ENCODE data around the gene GAB2.

Gene GAB2

GRCh38 chr11:78214331-78215194 is 203.1 kb downstream of the GAB2 start:
- Histone ChIP-seq H3K9me3 (ENCODE audit: control insufficient read depth in 1 of 2, low read length in 2 of 2) (no peaks in the 10 kb centered on the region), H3K27me3 (ENCODE audit: control insufficient read depth in 1 of 2, insufficient read depth in 2 of 2, low read length in 2 of 2) (no peaks in the 10 kb centered on the region), H3K36me3 (ENCODE audit: control insufficient read depth in 1 of 2, insufficient read depth in 2 of 2, low read length in 2 of 2) (peaks cover 30 to 62% of the 10 kb centered on the region in 2 donors), H3K27ac (ENCODE audit: low read depth, low read length) (no peak overlapping the region), H3K9ac (ENCODE audit: low read depth in 1 of 2, low read length in 2 of 2) (no peak overlapping the region), H3K4me3 (ENCODE audit: low read depth in 1 of 2, low read length in 2 of 2) (no peak overlapping the region), H3K4me1 (ENCODE audit: control insufficient read depth in 1 of 2, insufficient read depth in 2 of 2, low read length in 2 of 2) (no peaks in the 10 kb centered on the region)

- peaks cover 23 to 59% of the 10 kb centered on the region in 2 donors for H3K36me3 ChIP-seq (ENCODE audit: control insufficient read depth in 1 of 2, insufficient read depth in 2 of 2, low read length in 2 of 2)
- no peak overlapping the region for H3K9ac ChIP-seq (ENCODE audit: low read depth in 1 of 2, low read length in 2 of 2)
- H3K27ac ChIP-seq (ENCODE audit: low read depth, low read length): no peak overlapping the region
- H3K4me3 ChIP-seq (ENCODE audit: low read depth in 1 of 2, low read length in 2 of 2): no peak overlapping the region
- no peaks in the 10 kb centered on the region for H3K27me3 ChIP-seq (ENCODE audit: control insufficient read depth in 1 of 2, insufficient read depth in 2 of 2, low read length in 2 of 2)
- H3K4me1 ChIP-seq (ENCODE audit: control insufficient read depth in 1 of 2, insufficient read depth in 2 of 2, low read length in 2 of 2): no peaks in the 10 kb centered on the region
- no peaks in the 10 kb centered on the region for H3K9me3 ChIP-seq (ENCODE audit: control insufficient read depth in 1 of 2, low read length in 2 of 2)
Measured at GRCh38 chr11:78213526-78214330, 203.9 kb downstream of the GAB2 start.

- Histone ChIP-seq H3K27ac (ENCODE audit: low read depth, low read length) (no peak overlapping the region), H3K4me1 (ENCODE audit: control insufficient read depth in 1 of 2, insufficient read depth in 2 of 2, low read length in 2 of 2) (no peaks in the 10 kb centered on the region), H3K4me3 (ENCODE audit: low read depth in 1 of 2, low read length in 2 of 2) (no peak overlapping the region), H3K9ac (ENCODE audit: low read depth in 1 of 2, low read length in 2 of 2) (no peak overlapping the region), H3K27me3 (ENCODE audit: control insufficient read depth in 1 of 2, insufficient read depth in 2 of 2, low read length in 2 of 2) (no peaks in the 10 kb centered on the region), H3K36me3 (ENCODE audit: control insufficient read depth in 1 of 2, insufficient read depth in 2 of 2, low read length in 2 of 2) (peaks cover 18 to 54% of the 10 kb centered on the region in 2 donors), H3K9me3 (ENCODE audit: control insufficient read depth in 1 of 2, low read length in 2 of 2) (no peaks in the 10 kb centered on the region)
Measured at GRCh38 chr11:78212586-78213371, 204.8 kb downstream of the GAB2 start.

- Histone ChIP-seq H3K9ac (ENCODE audit: low read depth in 1 of 2, low read length in 2 of 2) (no peak overlapping the region), H3K36me3 (ENCODE audit: control insufficient read depth in 1 of 2, insufficient read depth in 2 of 2, low read length in 2 of 2) (peaks cover 14 to 42% of the 10 kb centered on the region in 2 donors), H3K27me3 (ENCODE audit: control insufficient read depth in 1 of 2, insufficient read depth in 2 of 2, low read length in 2 of 2) (no peaks in the 10 kb centered on the region), H3K9me3 (ENCODE audit: control insufficient read depth in 1 of 2, low read length in 2 of 2) (no peaks in the 10 kb centered on the region), H3K4me3 (ENCODE audit: low read depth in 1 of 2, low read length in 2 of 2) (no peak overlapping the region), H3K27ac (ENCODE audit: low read depth, low read length) (no peak overlapping the region), H3K4me1 (ENCODE audit: control insufficient read depth in 1 of 2, insufficient read depth in 2 of 2, low read length in 2 of 2) (no peaks in the 10 kb centered on the region)
Measured at GRCh38 chr11:78211565-78211964, 206.1 kb downstream of the GAB2 start.

GRCh38 chr11:78210000-78210608 is 207.5 kb downstream of the GAB2 start:
- no peak overlapping the region for H3K9ac ChIP-seq (ENCODE audit: low read depth in 1 of 2, low read length in 2 of 2)
- H3K36me3 ChIP-seq (ENCODE audit: control insufficient read depth in 1 of 2, insufficient read depth in 2 of 2, low read length in 2 of 2): peaks cover 11 to 32% of the 10 kb centered on the region in 2 donors
- H3K9me3 ChIP-seq (ENCODE audit: control insufficient read depth in 1 of 2, low read length in 2 of 2): no peaks in the 10 kb centered on the region
- no peaks in the 10 kb centered on the region for H3K4me1 ChIP-seq (ENCODE audit: control insufficient read depth in 1 of 2, insufficient read depth in 2 of 2, low read length in 2 of 2)
- H3K4me3 ChIP-seq (ENCODE audit: low read depth in 1 of 2, low read length in 2 of 2): no peak overlapping the region
- H3K27ac ChIP-seq (ENCODE audit: low read depth, low read length): no peak overlapping the region
- H3K27me3 ChIP-seq (ENCODE audit: control insufficient read depth in 1 of 2, insufficient read depth in 2 of 2, low read length in 2 of 2): no peaks in the 10 kb centered on the region

- Histone ChIP-seq H3K4me3 (ENCODE audit: low read depth in 1 of 2, low read length in 2 of 2) (no peak overlapping the region), H3K27me3 (ENCODE audit: control insufficient read depth in 1 of 2, insufficient read depth in 2 of 2, low read length in 2 of 2) (no peaks in the 10 kb centered on the region), H3K9ac (ENCODE audit: low read depth in 1 of 2, low read length in 2 of 2) (no peak overlapping the region), H3K27ac (ENCODE audit: low read depth, low read length) (no peak overlapping the region), H3K36me3 (ENCODE audit: control insufficient read depth in 1 of 2, insufficient read depth in 2 of 2, low read length in 2 of 2) (peaks cover 7 to 27% of the 10 kb centered on the region in 2 donors), H3K4me1 (ENCODE audit: control insufficient read depth in 1 of 2, insufficient read depth in 2 of 2, low read length in 2 of 2) (no peaks in the 10 kb centered on the region), H3K9me3 (ENCODE audit: control insufficient read depth in 1 of 2, low read length in 2 of 2) (no peaks in the 10 kb centered on the region)
Measured at GRCh38 chr11:78209478-78209877, 208.1 kb downstream of the GAB2 start.

GRCh38 chr11:78208257-78209165 is 209.1 kb downstream of the GAB2 start:
- H3K27me3 ChIP-seq (ENCODE audit: control insufficient read depth in 1 of 2, insufficient read depth in 2 of 2, low read length in 2 of 2): no peaks in the 10 kb centered on the region
- no peak overlapping the region for H3K27ac ChIP-seq (ENCODE audit: low read depth, low read length)
- no peak overlapping the region for H3K9ac ChIP-seq (ENCODE audit: low read depth in 1 of 2, low read length in 2 of 2)
- H3K36me3 ChIP-seq (ENCODE audit: control insufficient read depth in 1 of 2, insufficient read depth in 2 of 2, low read length in 2 of 2): peaks cover 7 to 22% of the 10 kb centered on the region in 2 donors
- H3K9me3 ChIP-seq (ENCODE audit: control insufficient read depth in 1 of 2, low read length in 2 of 2): no peaks in the 10 kb centered on the region
- no peaks in the 10 kb centered on the region for H3K4me1 ChIP-seq (ENCODE audit: control insufficient read depth in 1 of 2, insufficient read depth in 2 of 2, low read length in 2 of 2)
- no peak overlapping the region for H3K4me3 ChIP-seq (ENCODE audit: low read depth in 1 of 2, low read length in 2 of 2)

- Histone ChIP-seq H3K27me3 (ENCODE audit: control insufficient read depth in 1 of 2, insufficient read depth in 2 of 2, low read length in 2 of 2) (no peaks in the 10 kb centered on the region), H3K36me3 (ENCODE audit: control insufficient read depth in 1 of 2, insufficient read depth in 2 of 2, low read length in 2 of 2) (peaks cover 7 to 21% of the 10 kb centered on the region in 2 donors), H3K27ac (ENCODE audit: low read depth, low read length) (no peak overlapping the region), H3K4me3 (ENCODE audit: low read depth in 1 of 2, low read length in 2 of 2) (no peak overlapping the region), H3K9me3 (ENCODE audit: control insufficient read depth in 1 of 2, low read length in 2 of 2) (no peaks in the 10 kb centered on the region), H3K9ac (ENCODE audit: low read depth in 1 of 2, low read length in 2 of 2) (no peak overlapping the region), H3K4me1 (ENCODE audit: control insufficient read depth in 1 of 2, insufficient read depth in 2 of 2, low read length in 2 of 2) (peaks cover 0 to 6% of the 10 kb centered on the region in 2 donors)
Measured at GRCh38 chr11:78207532-78208256, 209.9 kb downstream of the GAB2 start.
